Stimulated activated effector memory CD8-positive, alpha-beta T cell treated with anti-CD3 and anti-CD28 coated beads, Interleukin-12 subunit alpha, Interleukin-12 subunit beta, amount 100 ng/mL, for 72 hours (primary cell): ENCODE data around the gene ANKS1B.

Experiments
- ATAC-seq: fragments of 150-1000 bp; cut with Tn5 transposase; 2 replicates; pipeline ENCODE4 v1.10.0; 2021
- DNase-seq, 2 donors: peaks; one replicate each; pipeline ENCODE4 v3.0.0; 2021 to 2022; ENCODE audit warnings: low spot score in 2 of 2
- H3K27ac Mint-ChIP-seq: one replicate; pipeline ENCODE4 v1.8.0; 2022; ENCODE audit warnings: mild to moderate bottlenecking, mixed read lengths
- H3K36me3 Mint-ChIP-seq: one replicate; pipeline ENCODE4 v1.8.0; 2022; ENCODE audit warnings: mild to moderate bottlenecking, mixed read lengths
- H3K4me1 Mint-ChIP-seq: one replicate; pipeline ENCODE4 v1.8.0; 2022; ENCODE audit warnings: mixed read lengths
- H3K4me3 Mint-ChIP-seq: one replicate; pipeline ENCODE4 v1.8.0; 2022; ENCODE audit warnings: mild to moderate bottlenecking, mixed read lengths
- H3K9me3 Mint-ChIP-seq: one replicate; pipeline ENCODE4 v1.8.0; 2022; ENCODE audit warnings: mixed read lengths

The ANKS1B gene

DNA sequence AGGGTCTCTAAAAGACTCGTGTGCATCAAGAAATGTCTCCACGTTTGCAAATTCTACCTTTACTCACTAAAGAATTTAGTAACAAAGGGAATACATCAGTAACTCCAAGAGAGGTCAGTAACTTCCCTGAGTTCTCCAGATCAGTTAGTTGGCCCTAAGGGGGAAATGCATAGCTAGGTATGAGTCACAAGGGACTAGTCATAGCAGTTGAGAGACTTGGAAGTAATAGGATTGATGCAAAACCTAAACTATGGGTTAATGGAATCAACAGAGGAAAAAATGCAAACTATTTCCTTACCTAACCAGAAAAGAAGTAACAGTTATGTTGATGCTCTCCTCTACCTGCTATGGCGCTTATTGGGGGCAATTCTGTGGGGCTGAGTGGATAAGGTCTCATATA is 486.0 kb downstream of the ANKS1B start:
- Mint-ChIP-seq H3K4me3 (no peak overlapping the region), H3K36me3 (no peaks in the 10 kb centered on the region), H3K4me1 (no peaks in the 10 kb centered on the region), H3K27ac (no peak overlapping the region), H3K9me3 (peaks cover 34% of the 10 kb centered on the region)
- DNase-seq, result no peak
- no peak for ATAC-seq

DNA sequence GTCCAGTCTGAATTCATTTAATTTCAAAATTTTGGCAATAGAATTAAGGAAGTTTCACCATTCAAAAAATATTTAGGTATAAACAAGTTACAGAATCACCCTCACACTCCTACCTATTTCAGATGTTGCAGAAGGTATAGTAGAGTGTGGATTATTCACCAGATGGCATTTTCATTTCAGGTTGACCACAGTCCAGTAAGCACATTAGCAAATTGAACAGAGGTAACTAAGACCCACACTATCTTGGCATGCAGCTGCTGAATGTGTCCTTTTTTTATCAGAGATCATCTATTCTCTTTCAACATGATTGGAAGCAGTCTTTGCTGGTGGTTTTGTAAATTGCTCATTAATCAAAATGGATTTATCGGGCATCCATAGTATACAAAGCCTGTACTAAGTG is 488.9 kb downstream of the ANKS1B start:
- H3K4me3 Mint-ChIP-seq, result no peak overlapping the region
- H3K4me1 Mint-ChIP-seq, result no peaks in the 10 kb centered on the region
- peaks cover 26% of the 10 kb centered on the region for H3K9me3 Mint-ChIP-seq
- H3K36me3 Mint-ChIP-seq, result no peaks in the 10 kb centered on the region
- DNase-seq (no peak), ATAC-seq (no peak)
- no peak overlapping the region for H3K27ac Mint-ChIP-seq

DNA sequence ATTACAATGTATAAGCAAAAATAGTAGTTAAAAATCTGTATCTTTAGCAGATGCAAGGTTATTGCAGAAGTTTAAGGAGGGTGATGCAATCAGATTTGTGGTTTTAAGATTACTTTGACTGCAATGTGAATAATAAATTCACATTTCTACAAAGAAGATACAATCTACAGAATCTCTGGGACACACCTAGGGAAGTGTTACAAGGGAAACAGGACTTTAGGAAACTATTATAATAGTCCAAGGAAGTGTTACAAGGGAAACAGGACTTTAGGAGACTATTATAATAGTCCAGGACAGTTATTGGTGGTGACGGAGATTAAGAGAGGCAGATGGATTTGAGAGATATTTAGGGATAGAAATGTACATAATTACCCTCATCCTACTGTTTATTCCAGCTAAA is 491.5 kb downstream of the ANKS1B start:
- Mint-ChIP-seq H3K36me3 (no peaks in the 10 kb centered on the region), H3K4me1 (no peaks in the 10 kb centered on the region), H3K9me3 (peaks cover 19% of the 10 kb centered on the region), H3K27ac (no peak overlapping the region), H3K4me3 (no peak overlapping the region)
- ATAC-seq (no peak), DNase-seq (no peak)

DNA sequence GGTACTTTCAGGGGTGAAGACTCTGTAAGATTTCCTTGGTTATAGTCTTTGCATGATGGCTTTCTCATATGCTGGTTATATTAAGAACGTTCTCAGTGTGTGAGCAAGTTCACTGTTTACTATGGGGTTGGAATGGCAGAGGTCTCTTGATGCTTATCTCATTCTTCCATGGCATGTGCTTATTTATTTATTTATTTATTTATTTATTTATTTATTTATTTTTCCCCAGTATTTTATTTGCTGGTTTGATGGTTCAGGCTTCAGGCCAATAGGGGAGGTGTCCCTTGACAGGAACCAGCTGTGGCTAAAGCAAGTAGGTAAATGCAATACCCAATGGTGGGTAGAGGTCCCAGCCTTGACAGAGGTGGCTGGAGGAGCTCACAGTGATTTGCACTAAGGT is 498.5 kb downstream of the ANKS1B start:
- no peak for DNase-seq
- no peak overlapping the region for H3K4me3 Mint-ChIP-seq
- no peak for ATAC-seq
- H3K4me1 Mint-ChIP-seq, result no peaks in the 10 kb centered on the region
- no peak overlapping the region for H3K27ac Mint-ChIP-seq
- no peaks in the 10 kb centered on the region for H3K36me3 Mint-ChIP-seq
- H3K9me3 Mint-ChIP-seq, result peaks cover 12% of the 10 kb centered on the region

DNA sequence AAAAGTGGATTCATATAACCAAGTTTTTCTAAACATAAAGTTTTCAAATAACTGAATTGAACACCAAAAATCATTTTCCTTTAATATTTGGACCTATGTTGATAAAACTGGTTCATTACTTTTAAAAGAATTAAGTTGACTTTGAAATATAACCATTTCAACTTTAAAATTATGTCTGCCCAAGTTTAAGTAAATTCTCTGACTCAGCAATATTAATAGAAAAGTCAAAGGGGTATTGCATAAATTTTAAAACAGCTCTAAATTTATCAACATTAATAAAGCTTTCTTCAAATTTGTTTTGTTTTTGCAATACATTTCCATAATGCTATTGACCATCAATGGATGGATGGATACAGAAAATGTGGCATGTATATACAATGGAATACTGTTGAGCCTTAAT is 505.6 kb downstream of the ANKS1B start:
- Mint-ChIP-seq H3K36me3 (no peaks in the 10 kb centered on the region), H3K27ac (no peak overlapping the region), H3K4me3 (no peak overlapping the region), H3K9me3 (peaks cover 4% of the 10 kb centered on the region), H3K4me1 (no peaks in the 10 kb centered on the region)
- no peak for DNase-seq
- no peak for ATAC-seq

- Mint-ChIP-seq H3K9me3 (no peaks in the 10 kb centered on the region), H3K4me3 (no peak overlapping the region), H3K36me3 (no peaks in the 10 kb centered on the region), H3K27ac (no peak overlapping the region), H3K4me1 (no peaks in the 10 kb centered on the region)
- ATAC-seq, result no peak
- no peak for DNase-seq
Measured at GRCh38 chr12:99476956-99477355, 507.8 kb downstream of the ANKS1B start.

GRCh38 chr12:99455350-99456035 is 529.2 kb downstream of the ANKS1B start:
- Mint-ChIP-seq H3K4me1 (no peaks in the 10 kb centered on the region), H3K36me3 (no peaks in the 10 kb centered on the region), H3K4me3 (no peak overlapping the region), H3K9me3 (peaks cover 19% of the 10 kb centered on the region), H3K27ac (no peak overlapping the region)
- DNase-seq (no peak), ATAC-seq (peak; percentile 19)

- Mint-ChIP-seq H3K4me3 (no peak overlapping the region), H3K27ac (no peak overlapping the region), H3K9me3 (peaks cover 19% of the 10 kb centered on the region), H3K4me1 (no peaks in the 10 kb centered on the region), H3K36me3 (no peaks in the 10 kb centered on the region)
- DNase-seq (no peak), ATAC-seq (no peak)
Measured at GRCh38 chr12:99454539-99455172, 530.1 kb downstream of the ANKS1B start.

DNA sequence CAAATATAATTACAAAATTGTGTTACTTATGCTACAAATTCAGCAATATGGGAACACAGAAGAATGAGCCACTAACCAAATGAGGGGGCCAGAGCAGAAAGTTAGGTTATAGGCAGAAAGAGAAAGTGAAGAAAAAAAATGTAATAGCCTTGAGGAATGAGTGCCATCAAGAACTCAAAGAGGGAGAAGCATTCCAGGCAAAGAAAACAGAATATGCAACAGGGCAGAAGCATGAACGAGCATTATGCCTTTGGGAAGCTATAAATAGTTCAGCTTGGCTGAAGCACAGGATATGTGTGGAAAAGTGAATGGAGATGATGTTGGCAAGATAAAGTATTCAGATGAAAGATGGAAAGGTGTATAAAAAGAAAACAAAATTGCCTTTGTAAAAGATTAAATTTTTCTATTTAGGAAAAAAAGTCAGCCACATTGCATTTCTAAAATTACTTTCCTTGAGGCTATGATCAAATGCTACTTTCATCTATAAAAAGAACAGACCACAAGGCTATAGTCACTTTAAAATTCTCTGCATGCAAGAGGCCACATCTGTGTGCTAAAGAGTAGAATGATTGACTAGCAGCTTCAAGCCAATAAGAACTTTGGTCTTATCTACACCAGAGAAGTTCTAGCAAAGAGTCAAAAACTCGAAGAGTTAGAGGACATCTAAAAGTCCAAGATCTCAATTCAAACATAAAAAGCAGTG is 530.7 kb downstream of the ANKS1B start:
- no peak for ATAC-seq
- no peaks in the 10 kb centered on the region for H3K36me3 Mint-ChIP-seq
- peaks cover 19% of the 10 kb centered on the region for H3K9me3 Mint-ChIP-seq
- no peak overlapping the region for H3K4me3 Mint-ChIP-seq
- no peak overlapping the region for H3K27ac Mint-ChIP-seq
- no peak for DNase-seq
- H3K4me1 Mint-ChIP-seq, result no peaks in the 10 kb centered on the region

DNA sequence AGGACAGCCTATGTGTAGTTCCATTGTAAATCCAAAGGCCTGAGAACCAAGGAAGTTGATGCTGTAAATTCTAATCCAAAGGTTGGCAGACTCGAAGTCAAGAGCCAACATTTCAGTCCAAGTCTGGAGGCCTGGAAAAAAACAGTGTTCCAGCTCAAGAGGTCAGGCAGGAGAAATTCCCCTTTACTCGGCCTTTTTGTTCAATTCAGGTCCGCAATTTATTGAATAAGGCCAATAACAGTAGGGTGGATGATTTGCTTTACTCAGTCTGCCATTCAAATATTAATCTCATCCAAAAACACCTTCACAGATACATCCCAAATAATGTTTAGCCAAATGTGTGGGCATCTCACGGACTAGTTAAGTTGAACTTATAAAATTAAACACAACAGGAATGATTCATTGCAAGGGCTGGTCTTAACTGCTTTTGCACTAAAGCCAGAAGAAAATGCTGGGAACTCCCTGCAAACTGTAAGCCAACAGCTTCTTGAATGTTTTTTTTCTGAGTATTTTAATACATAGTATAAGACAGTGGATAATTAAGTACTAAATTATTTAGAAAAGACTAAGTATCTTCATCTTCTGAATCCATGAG is 534.6 kb downstream of the ANKS1B start:
- Mint-ChIP-seq H3K27ac (no peak overlapping the region), H3K4me3 (no peak overlapping the region), H3K4me1 (no peaks in the 10 kb centered on the region)

DNA sequence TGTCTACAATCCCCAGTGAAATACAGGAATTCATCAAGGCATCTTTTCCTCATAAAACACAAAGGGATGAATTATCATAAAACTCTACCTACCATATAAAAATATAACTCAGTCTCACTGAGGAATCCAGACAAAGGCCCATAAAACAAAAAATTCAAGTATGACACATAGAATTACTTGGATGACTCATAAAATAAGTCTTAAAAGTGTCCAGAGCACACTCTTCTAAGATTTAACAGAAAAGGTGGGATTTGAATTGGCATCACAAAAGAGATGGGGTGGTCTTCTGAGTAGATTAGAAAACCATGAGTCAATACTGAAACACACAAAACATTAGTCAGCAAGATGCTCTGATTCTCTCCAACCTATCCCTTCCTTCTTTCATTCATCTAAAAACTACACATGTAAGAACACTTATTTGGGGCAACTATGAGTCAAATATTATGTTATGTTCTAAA is 539.8 kb downstream of the ANKS1B start:
- Mint-ChIP-seq H3K4me1 (no peaks in the 10 kb centered on the region), H3K36me3 (no peaks in the 10 kb centered on the region), H3K9me3 (peaks cover 9% of the 10 kb centered on the region), H3K4me3 (no peak overlapping the region), H3K27ac (no peak overlapping the region)
- DNase-seq (no peak), ATAC-seq (peak; percentile 61)

More for the DNA sequence above, 534.6 kb downstream of the ANKS1B start:
- ATAC-seq, result no peak
- no peak for DNase-seq
- Mint-ChIP-seq H3K9me3 (peaks cover 15% of the 10 kb centered on the region), H3K36me3 (no peaks in the 10 kb centered on the region)

DNA sequence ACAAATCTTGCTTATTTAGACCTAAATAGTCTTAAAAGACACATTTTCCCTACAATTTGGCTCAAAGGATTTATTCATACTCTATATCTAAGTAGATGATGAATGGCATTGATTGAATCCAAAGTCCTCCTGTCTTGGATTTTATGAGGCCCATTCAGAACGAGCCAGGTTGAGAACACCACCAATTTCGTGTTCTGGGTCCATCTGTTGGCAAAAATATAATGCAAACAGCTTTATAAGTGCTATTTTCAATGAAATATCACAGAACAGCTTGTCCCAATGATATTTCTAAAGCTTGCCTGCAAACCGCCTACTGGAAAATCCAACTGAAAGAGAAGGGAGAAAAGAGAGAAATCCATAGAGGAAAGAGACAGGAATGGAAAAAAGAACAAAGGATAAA is 542.0 kb downstream of the ANKS1B start:
- no peaks in the 10 kb centered on the region for H3K36me3 Mint-ChIP-seq
- DNase-seq, result no peak
- H3K27ac Mint-ChIP-seq, result no peak overlapping the region
- no peaks in the 10 kb centered on the region for H3K4me1 Mint-ChIP-seq
- no peak overlapping the region for H3K4me3 Mint-ChIP-seq
- H3K9me3 Mint-ChIP-seq, result peaks cover 11% of the 10 kb centered on the region
- ATAC-seq, result no peak

DNA sequence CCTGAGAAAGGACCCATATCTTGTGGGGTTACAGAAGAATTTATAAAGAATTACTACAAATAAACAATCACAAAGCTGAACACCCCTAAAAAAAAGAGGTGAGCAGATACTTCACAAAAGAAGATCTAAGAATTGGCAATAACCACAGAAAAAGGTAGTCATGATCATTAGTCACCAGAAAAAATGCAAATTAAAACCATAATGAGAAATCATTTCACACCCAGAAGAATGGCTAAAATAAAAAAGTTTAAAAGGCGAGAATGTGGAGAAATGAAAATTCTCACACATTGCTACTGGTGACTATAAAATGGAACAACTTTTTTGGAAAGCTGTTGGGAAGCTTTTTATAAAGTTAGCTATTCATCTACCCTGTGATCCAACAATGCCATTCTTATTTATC is 545.3 kb downstream of the ANKS1B start:
- no peak for DNase-seq

GRCh38 chr12:99436584-99436983 is 548.2 kb downstream of the ANKS1B start:
- ATAC-seq, result peak; percentile 87
- no peaks in the 10 kb centered on the region for H3K36me3 Mint-ChIP-seq
- H3K9me3 Mint-ChIP-seq, result peaks cover 21% of the 10 kb centered on the region

More for the DNA sequence above, 545.3 kb downstream of the ANKS1B start:
- Mint-ChIP-seq H3K27ac (no peak overlapping the region), H3K36me3 (no peaks in the 10 kb centered on the region), H3K4me3 (no peak overlapping the region), H3K9me3 (peaks cover 16% of the 10 kb centered on the region), H3K4me1 (no peaks in the 10 kb centered on the region)
- no peak for ATAC-seq

DNA sequence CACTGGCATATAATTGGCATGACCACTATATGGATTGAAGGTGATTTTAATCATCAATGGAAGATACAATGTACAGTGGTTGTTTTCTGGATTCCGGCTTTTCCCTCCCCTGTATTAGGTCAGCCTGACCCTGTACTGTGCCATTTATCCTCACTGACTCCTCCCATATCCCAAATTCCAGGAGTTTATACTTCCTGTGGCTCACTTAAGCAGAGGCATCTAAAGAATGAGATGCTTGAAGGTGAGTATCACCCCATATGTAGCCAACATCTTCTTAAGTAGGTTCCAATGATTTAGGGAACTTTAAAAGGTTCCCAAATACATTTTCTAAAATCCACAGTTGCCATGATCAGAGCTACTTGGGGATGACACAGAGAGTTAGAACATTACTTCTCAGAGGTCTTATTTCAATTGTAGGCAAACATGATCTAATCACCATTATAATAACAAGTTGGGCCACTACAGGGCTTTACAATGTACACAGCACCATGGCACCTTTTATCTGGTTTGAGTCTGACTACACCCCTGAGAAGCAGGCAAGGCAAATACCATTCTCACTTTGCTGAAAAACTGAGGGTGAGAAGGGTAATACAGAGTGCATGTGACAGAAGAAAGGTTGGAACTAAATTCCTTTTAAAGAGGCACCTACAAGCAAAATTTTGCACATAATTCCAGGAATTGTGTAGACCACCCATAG is 549.5 kb downstream of the ANKS1B start:
- Mint-ChIP-seq H3K27ac (no peak overlapping the region), H3K4me1 (no peaks in the 10 kb centered on the region), H3K36me3 (no peaks in the 10 kb centered on the region), H3K4me3 (no peak overlapping the region), H3K9me3 (peaks cover 21% of the 10 kb centered on the region)
- ATAC-seq (no peak), DNase-seq (no peak)

More at GRCh38 chr12:99436584-99436983, 548.2 kb downstream of the ANKS1B start:
- Mint-ChIP-seq H3K4me3 (no peak overlapping the region), H3K4me1 (no peaks in the 10 kb centered on the region), H3K27ac (no peak overlapping the region)
- no peak for DNase-seq
